CD8-positive, alpha-beta memory T cell (primary cell): Measurements from ENCODE around the gene GOLGA6L22. TPM values are rescaled to one million over a fixed set of nuclear protein-coding genes. Genes with fewer than 3 reads are reported as not detected.
"Not testable (repeated sequence)": the region's sequence is repeated elsewhere in the genome, so short reads cannot be mapped to it uniquely, and the experiment has no call there.

Source experiments
- CTCF ChIA-PET: fragments of 350-600 bp; sonication (Branson Sonifier 250); formaldehyde crosslinking; loops from one replicate; lab custom pipeline; 2021; ENCODE audit warnings: antibody characterized with exemption; lab: Charles Lee
- POLR2A ChIA-PET: fragments of 350-600 bp; sonication (Branson Sonifier 250); formaldehyde crosslinking; loops from one replicate; lab custom pipeline; 2021; ENCODE audit warnings: antibody characterized with exemption; lab: Charles Lee
- DNase-seq, 5 donors: peaks; one replicate each; pipeline versions ENCODE4 v3.0.0 to v3.0.0-alpha.2; 2020 to 2022; ENCODE audit warnings: mixed read lengths in 1 of 5
- H3K27ac ChIP-seq: one replicate; pipeline ENCODE4 v1.7.0; 2013; ENCODE audit warnings: low read depth, mild to moderate bottlenecking, low read length, moderate library complexity
- H3K27me3 ChIP-seq: 2 replicates; pipeline ENCODE4 v1.7.0; 2013; ENCODE audit warnings: low read length, mild to moderate bottlenecking; ENCODE audit not compliant: insufficient read depth, poor library complexity, severe bottlenecking
- H3K36me3 ChIP-seq: 2 replicates; pipeline ENCODE4 v1.7.0; 2013; ENCODE audit warnings: mild to moderate bottlenecking, low read length, moderate library complexity; ENCODE audit not compliant: insufficient read depth
- H3K4me1 ChIP-seq: 2 replicates; pipeline ENCODE4 v1.7.0; 2013; ENCODE audit warnings: mild to moderate bottlenecking, low read length, moderate library complexity; ENCODE audit not compliant: insufficient read depth
- H3K4me3 ChIP-seq: 2 replicates; pipeline ENCODE4 v1.7.0; 2013; ENCODE audit warnings: mild to moderate bottlenecking, low read length
- H3K9me3 ChIP-seq: 2 replicates; pipeline ENCODE4 v1.7.0; 2013; ENCODE audit warnings: mild to moderate bottlenecking, low read length
- H3K27ac Mint-ChIP-seq, 8 donors: one replicate each; pipeline ENCODE4 v1.8.0; 2020 to 2021; ENCODE audit warnings: mixed read lengths in 8 of 8, mild to moderate bottlenecking in 6 of 8, inconsistent platforms in 3 of 8, moderate library complexity in 3 of 8
- H3K27me3 Mint-ChIP-seq, 2 donors: one replicate each; pipeline ENCODE4 v1.8.0; 2020 to 2021; ENCODE audit warnings: mixed read lengths in 2 of 2, mild to moderate bottlenecking in 1 of 2, moderate library complexity in 1 of 2
- H3K36me3 Mint-ChIP-seq, 3 donors: one replicate each; pipeline ENCODE4 v1.8.0; 2020 to 2021; ENCODE audit warnings: mixed read lengths in 3 of 3, inconsistent platforms in 1 of 3, mild to moderate bottlenecking in 1 of 3
- H3K4me1 Mint-ChIP-seq, 3 donors: one replicate each; pipeline ENCODE4 v1.8.0; 2020 to 2021; ENCODE audit warnings: mixed read lengths in 3 of 3, inconsistent platforms in 1 of 3, mild to moderate bottlenecking in 1 of 3
- H3K4me3 Mint-ChIP-seq, 7 donors: one replicate each; pipeline ENCODE4 v1.8.0; 2020 to 2021; ENCODE audit warnings: mixed read lengths in 7 of 7, mild to moderate bottlenecking in 6 of 7, moderate library complexity in 4 of 7, inconsistent platforms in 2 of 7
- H3K9me3 Mint-ChIP-seq, 5 donors: one replicate each; pipeline ENCODE4 v1.8.0; 2020 to 2022; ENCODE audit warnings: mixed read lengths in 5 of 5, mild to moderate bottlenecking in 3 of 5, moderate library complexity in 2 of 5, inconsistent platforms in 1 of 5
- polyA plus RNA-seq: library from polyadenylated mRNA; unstranded; fragments of 300-500 nt; fragmentation: Illumina TruSeq; gene quantifications from one replicate; pipeline ENCODE4 v1.2.3, GENCODE V29; 2021
- total RNA-seq, 2 experiments: library from RNA; stranded (reverse); gene quantifications; one replicate each; pipeline ENCODE4 v1.2.3, GENCODE V29; 2021

GOLGA6L22 gene
- total and polyA plus RNA-seq, 3 experiments from 2014 or later = not detected

DNA sequence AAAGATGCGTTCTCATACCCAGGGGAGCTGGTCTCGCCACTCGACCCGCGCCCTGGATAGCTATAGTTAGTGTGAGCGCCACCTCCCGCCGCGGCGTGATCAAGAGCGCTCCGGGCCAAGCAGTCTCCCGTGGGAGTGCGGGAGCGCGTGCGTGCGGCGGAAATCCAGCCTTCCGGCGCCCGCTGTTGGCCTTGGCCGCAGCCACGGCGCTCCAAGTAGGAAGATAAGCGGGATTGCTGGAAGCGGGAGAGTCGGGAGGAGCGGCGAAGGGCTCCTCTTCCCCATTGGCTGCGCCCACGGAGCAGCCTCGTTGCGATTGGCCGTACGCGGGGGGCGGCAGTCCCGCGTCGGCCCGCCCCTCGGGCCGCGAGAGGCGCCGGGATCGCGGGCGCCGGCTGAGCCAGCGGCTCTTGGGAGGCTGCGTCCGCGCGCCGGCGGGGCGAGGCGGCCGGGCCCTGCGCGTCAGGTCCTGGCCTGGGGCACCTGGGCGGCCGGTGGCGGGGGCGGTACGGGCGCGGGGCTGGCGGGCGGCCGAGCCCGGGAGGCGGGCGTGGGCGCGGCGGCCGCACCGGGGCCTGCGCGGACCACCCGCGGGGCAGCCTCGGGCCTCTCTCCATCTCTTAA is 35.9 kb downstream of the GOLGA6L22 start:
- H3K4me1 Mint-ChIP-seq, H3K9me3 Mint-ChIP-seq, POLR2A ChIA-PET, H3K36me3 Mint-ChIP-seq, H3K27ac ChIP-seq, H3K27me3 ChIP-seq, H3K36me3 ChIP-seq, H3K4me1 ChIP-seq, H3K9me3 ChIP-seq, H3K27me3 Mint-ChIP-seq, H3K4me3 ChIP-seq, CTCF ChIA-PET: not testable (repeated sequence)
- H3K4me3 Mint-ChIP-seq = peak overlapping the region; percentile 73 to 93 (median 77)
- peak overlapping the region in 3 of 8 donors; percentile 29 to 82 (median 79) for H3K27ac Mint-ChIP-seq
- DNase-seq = peak; percentile 13 to 50 (median 44)

DNA sequence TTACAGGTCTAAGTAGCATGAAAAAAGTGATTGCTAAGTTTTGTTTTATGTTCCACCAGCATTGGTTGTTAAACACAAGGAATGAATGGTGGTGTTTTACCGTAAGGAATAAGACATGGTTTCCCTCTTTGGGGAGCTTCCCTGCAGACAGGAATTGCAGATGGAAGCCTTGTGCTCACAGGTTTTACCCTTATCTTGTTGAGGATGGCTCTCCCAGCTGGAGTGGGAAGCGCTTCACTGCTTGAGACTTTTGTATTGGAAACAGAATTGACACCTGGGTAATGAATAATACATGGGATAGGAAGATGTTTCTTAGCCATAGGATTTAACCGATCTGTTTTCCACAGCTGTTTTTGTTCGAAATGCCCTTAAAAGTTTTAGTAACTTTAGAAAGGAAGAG is 38.5 kb downstream of the GOLGA6L22 start:
- H3K36me3 ChIP-seq, H3K4me1 ChIP-seq, POLR2A ChIA-PET, H3K27ac Mint-ChIP-seq, H3K36me3 Mint-ChIP-seq, H3K9me3 ChIP-seq, DNase-seq, CTCF ChIA-PET, H3K27ac ChIP-seq, H3K4me3 Mint-ChIP-seq, H3K9me3 Mint-ChIP-seq, H3K4me1 Mint-ChIP-seq, H3K27me3 Mint-ChIP-seq, H3K27me3 ChIP-seq, H3K4me3 ChIP-seq: not testable (repeated sequence)

DNA sequence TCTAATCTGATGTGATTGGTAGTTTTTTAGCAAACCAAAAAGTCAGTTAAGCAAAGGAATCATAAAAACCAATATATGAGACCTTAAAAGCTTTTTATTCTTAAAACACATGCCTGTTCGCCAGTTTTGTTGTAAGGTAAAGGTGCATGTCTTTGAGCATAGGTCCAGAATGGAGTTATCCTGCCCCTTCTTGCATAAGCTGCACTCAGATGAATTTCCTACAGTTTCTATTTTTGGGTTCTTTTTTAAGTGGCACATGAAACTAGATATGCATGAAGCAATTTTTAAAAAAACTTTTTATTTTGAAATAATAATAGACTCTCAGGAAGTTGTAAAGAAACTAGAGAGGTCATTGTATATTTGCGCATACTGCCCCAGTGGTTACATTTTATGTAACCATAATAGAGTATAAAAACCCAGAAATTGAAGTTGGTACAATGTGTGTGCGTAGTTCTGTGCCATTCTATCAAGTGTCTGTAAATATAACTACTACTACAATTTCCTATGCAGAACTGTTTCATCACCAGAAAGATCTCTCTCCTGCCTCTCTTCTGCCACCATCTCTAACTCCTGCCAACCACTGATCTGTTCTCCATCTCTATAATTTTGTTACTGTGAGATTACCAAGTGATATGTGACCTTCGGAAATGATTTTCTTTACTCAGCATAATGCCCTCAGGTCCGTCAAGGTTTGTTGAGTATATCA is 39.7 kb downstream of the GOLGA6L22 start:
- not testable (repeated sequence) for H3K4me1 Mint-ChIP-seq

DNA sequence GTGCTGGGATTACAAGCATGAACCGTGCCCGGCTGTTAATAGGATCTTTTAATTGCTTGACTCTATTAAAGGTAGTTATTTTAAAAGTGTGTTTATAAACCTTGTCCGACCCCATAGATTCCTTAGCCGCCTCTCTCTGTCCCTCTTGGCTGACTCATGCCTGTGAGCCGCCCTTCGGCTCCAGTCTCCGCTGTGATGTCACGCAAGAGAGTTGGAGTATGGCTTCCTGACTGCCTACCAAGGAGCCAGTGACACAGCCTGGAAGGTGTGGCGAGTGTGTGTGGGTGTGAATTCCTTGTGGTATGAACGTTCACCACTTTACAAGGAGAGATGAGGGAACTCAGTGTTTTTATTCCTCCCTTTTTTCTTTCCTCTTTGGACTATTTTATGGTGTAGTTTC is 43.6 kb downstream of the GOLGA6L22 start:
- H3K4me3 ChIP-seq, H3K36me3 ChIP-seq, H3K27ac ChIP-seq, CTCF ChIA-PET, H3K4me1 ChIP-seq, H3K9me3 ChIP-seq, H3K36me3 Mint-ChIP-seq, H3K4me3 Mint-ChIP-seq, H3K9me3 Mint-ChIP-seq, H3K27ac Mint-ChIP-seq, H3K27me3 ChIP-seq, POLR2A ChIA-PET, H3K4me1 Mint-ChIP-seq, DNase-seq, H3K27me3 Mint-ChIP-seq: not testable (repeated sequence)

More for the DNA sequence above, 39.7 kb downstream of the GOLGA6L22 start:
- H3K36me3 ChIP-seq, H3K27me3 Mint-ChIP-seq, H3K4me1 ChIP-seq, DNase-seq, H3K4me3 Mint-ChIP-seq, H3K27ac Mint-ChIP-seq, POLR2A ChIA-PET, H3K4me3 ChIP-seq, CTCF ChIA-PET, H3K27me3 ChIP-seq, H3K9me3 Mint-ChIP-seq, H3K36me3 Mint-ChIP-seq, H3K27ac ChIP-seq, H3K9me3 ChIP-seq: not testable (repeated sequence)

DNA sequence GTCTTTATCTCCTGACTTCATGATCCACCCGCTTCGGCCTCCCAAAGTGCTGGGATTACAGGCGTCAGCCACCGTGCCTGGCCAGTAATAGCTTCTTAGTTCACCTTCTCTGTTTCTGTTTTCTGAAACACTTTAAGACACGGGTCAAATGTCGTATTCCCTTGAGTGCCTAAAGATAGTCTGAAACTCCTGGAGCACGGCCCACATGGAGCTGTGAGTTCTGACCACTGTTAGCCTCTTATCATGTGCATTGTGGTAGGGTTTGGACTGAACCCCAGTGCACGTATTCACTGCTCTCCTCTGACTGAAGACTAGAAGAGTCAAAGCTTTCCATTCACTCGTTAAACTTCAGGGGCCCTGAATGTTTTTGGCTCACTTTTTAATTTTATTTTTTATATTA is 48.3 kb downstream of the GOLGA6L22 start:
- DNase-seq, H3K4me1 Mint-ChIP-seq, H3K9me3 ChIP-seq, H3K9me3 Mint-ChIP-seq, H3K27ac Mint-ChIP-seq, H3K4me1 ChIP-seq, POLR2A ChIA-PET, H3K27me3 Mint-ChIP-seq, H3K4me3 Mint-ChIP-seq, H3K4me3 ChIP-seq, H3K27ac ChIP-seq, H3K36me3 ChIP-seq, CTCF ChIA-PET, H3K36me3 Mint-ChIP-seq, H3K27me3 ChIP-seq: not testable (repeated sequence)

DNA sequence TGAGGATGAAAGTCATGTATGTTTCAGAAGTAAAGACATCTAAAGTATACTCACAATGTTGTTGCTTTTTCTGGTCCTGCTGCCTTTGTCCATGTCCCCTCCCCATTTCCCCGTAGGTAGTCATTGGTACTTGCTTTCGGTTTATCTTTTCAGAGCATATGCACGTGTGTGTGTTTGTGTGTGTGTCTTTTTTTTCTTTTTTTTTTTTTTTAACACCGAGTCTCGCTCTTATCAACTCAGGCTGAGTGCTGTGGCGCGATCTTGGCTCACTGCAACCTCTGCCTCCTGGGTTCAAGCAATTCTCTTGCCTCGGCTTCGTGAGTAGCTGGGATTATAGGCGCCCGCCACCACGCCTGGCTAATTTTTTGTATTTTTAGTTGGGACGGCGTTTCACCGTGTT is 57.4 kb downstream of the GOLGA6L22 start:
- H3K4me1 Mint-ChIP-seq, H3K9me3 Mint-ChIP-seq, H3K36me3 Mint-ChIP-seq, H3K27ac ChIP-seq, H3K27me3 Mint-ChIP-seq, CTCF ChIA-PET, H3K4me3 ChIP-seq, H3K4me1 ChIP-seq, POLR2A ChIA-PET, DNase-seq, H3K4me3 Mint-ChIP-seq, H3K9me3 ChIP-seq, H3K36me3 ChIP-seq, H3K27ac Mint-ChIP-seq, H3K27me3 ChIP-seq: not testable (repeated sequence)
